KMS-11 (cell line): Measurements from ENCODE around the gene MPIG6B.

Experiments
- H2AFZ ChIP-seq: fragments of 200-600 bp; sonication (generic); 2 replicates; pipeline ENCODE4 v1.6.1; 2016; ENCODE audit warnings: antibody characterized with exemption, mixed run types, low read depth
- H3K27ac ChIP-seq: fragments of 200-600 bp; sonication (generic); 2 replicates; pipeline ENCODE4 v1.6.1; 2016; ENCODE audit warnings: mild to moderate bottlenecking, mixed run types
- H3K27me3 ChIP-seq: fragments of 200-600 bp; sonication (generic); 2 replicates; pipeline ENCODE4 v1.6.1; 2017; ENCODE audit warnings: mild to moderate bottlenecking, low read depth, mixed run types, moderate library complexity; ENCODE audit not compliant: insufficient read depth
- H3K36me3 ChIP-seq: fragments of 200-600 bp; sonication (generic); 2 replicates; pipeline ENCODE4 v1.6.1; 2017; ENCODE audit warnings: mild to moderate bottlenecking, mixed run types; ENCODE audit not compliant: insufficient read depth
- H3K4me1 ChIP-seq: fragments of 200-600 bp; sonication (generic); 2 replicates; pipeline ENCODE4 v1.6.1; 2016; ENCODE audit warnings: mild to moderate bottlenecking, low read depth, mixed run types; ENCODE audit not compliant: poor library complexity, severe bottlenecking
- H3K4me2 ChIP-seq: fragments of 200-600 bp; sonication (generic); 2 replicates; pipeline ENCODE4 v1.7.0; 2016; ENCODE audit warnings: mild to moderate bottlenecking, mixed run types
- H3K4me3 ChIP-seq: fragments of 200-600 bp; sonication (generic); IDR thresholded peaks from 2 replicates; pipeline ENCODE4 v1.6.1; 2017; ENCODE audit warnings: low read depth, low read length, mixed read lengths; ENCODE audit not compliant: insufficient read depth
- H3K79me2 ChIP-seq: fragments of 200-600 bp; sonication (generic); 2 replicates; pipeline ENCODE4 v1.6.1; 2016; ENCODE audit warnings: low read depth, mixed run types; ENCODE audit not compliant: insufficient read depth
- H3K9ac ChIP-seq: fragments of 200-600 bp; sonication (generic); 2 replicates; pipeline ENCODE4 v1.6.1; 2016; ENCODE audit warnings: mild to moderate bottlenecking, mixed run types
- H4K20me1 ChIP-seq: fragments of 200-600 bp; sonication (generic); 2 replicates; pipeline ENCODE4 v1.6.1; 2016; ENCODE audit warnings: mild to moderate bottlenecking, mixed run types; ENCODE audit not compliant: insufficient read depth
- TF ChIP-seq, protein P1 (sequence below): fragments of 200-600 bp; sonication (generic); conservative IDR thresholded peaks from 2 replicates; pipeline ENCODE4 v1.6.1; 2017; ENCODE audit warnings: low read depth, mild to moderate bottlenecking, antibody characterized with exemption, low read length, moderate library complexity, mixed read lengths

Gene MPIG6B

DNA sequence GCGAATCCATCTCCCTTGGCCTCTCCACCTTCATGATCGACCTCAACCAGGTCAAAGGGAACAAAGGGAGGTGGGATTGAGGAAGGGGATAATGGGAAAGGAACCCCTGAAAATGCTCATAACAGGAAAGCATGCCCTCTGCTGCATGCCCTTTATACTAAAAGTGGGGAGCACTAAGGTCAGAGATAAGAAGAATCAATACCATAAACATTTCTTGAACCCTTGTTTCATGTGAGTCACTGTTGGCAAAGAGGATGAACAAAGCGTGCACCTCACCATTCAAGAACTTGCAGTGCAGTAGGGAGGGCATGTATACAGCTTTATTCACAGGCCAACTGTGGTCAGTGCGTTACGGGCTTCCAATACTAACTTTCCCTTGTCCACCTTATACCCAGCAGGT, 37.6 kb downstream of the MPIG6B start:
- H3K4me1 ChIP-seq = peaks cover 14% of the 10 kb centered on the region
- H3K9ac ChIP-seq = no peak overlapping the region
- H3K4me2 ChIP-seq = no peak overlapping the region
- H4K20me1 ChIP-seq = no peaks in the 10 kb centered on the region
- no peaks in the 10 kb centered on the region for H3K36me3 ChIP-seq
- no peaks in the 10 kb centered on the region for H3K79me2 ChIP-seq
- H3K4me3 ChIP-seq = no peak overlapping the region
- H2AFZ ChIP-seq = no peak overlapping the region
- H3K27ac ChIP-seq = no peak overlapping the region
- TF ChIP-seq, protein P1, sequence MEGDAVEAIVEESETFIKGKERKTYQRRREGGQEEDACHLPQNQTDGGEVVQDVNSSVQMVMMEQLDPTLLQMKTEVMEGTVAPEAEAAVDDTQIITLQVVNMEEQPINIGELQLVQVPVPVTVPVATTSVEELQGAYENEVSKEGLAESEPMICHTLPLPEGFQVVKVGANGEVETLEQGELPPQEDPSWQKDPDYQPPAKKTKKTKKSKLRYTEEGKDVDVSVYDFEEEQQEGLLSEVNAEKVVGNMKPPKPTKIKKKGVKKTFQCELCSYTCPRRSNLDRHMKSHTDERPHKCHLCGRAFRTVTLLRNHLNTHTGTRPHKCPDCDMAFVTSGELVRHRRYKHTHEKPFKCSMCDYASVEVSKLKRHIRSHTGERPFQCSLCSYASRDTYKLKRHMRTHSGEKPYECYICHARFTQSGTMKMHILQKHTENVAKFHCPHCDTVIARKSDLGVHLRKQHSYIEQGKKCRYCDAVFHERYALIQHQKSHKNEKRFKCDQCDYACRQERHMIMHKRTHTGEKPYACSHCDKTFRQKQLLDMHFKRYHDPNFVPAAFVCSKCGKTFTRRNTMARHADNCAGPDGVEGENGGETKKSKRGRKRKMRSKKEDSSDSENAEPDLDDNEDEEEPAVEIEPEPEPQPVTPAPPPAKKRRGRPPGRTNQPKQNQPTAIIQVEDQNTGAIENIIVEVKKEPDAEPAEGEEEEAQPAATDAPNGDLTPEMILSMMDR = no peak
- H3K27me3 ChIP-seq = no peaks in the 10 kb centered on the region

DNA sequence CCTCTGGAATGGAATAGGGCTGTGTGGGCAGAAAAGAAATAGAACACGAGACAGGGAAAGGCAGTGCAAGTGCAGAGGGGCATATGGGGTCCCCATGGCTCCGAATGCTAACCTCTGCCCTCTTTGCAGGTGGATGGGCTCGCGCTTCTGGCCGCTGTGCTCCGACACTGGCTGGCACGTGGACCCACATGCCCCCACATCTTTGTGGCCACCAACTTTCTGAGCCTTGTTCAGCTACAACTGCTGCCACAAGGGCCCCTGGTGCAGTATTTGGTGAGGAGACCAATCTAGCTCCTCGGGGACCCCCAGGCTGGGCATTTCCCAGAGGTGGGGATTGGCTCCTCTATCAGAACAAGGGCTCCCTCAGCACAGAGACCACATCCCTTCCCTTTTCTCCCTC, 38.2 kb downstream of the MPIG6B start:
- H3K4me3 ChIP-seq = no peak overlapping the region
- H3K27me3 ChIP-seq = no peaks in the 10 kb centered on the region
- H3K79me2 ChIP-seq = no peaks in the 10 kb centered on the region
- H3K27ac ChIP-seq = no peak overlapping the region
- H4K20me1 ChIP-seq = no peaks in the 10 kb centered on the region
- no peaks in the 10 kb centered on the region for H3K36me3 ChIP-seq
- H3K4me1 ChIP-seq = peaks cover 14% of the 10 kb centered on the region
- TF ChIP-seq, protein P1 = no peak
- H2AFZ ChIP-seq = no peak overlapping the region
- H3K9ac ChIP-seq = no peak overlapping the region
- no peak overlapping the region for H3K4me2 ChIP-seq

DNA sequence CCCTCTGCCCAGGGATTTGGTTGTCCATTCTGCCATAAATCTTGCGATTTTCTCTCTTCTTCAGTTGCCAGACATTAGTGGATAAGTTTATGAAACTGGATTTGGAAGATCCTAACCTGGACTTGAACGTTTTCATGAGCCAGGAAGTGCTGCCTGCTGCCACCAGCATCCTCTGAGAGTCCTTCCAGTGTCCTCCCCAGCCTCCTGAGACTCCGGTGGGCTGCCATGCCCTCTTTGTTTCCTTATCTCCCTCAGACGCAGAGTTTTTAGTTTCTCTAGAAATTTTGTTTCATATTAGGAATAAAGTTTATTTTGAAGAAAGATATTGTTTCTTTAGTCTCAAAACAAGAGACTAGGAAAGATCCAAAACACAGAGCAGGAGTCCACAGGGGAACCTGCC, 39.2 kb downstream of the MPIG6B start, which contains the start of gene SAPCD1:
Gene SAPCD1 (plus strand): TSS at position 301 of the 400 bp plus-strand sequence. CDS start 399 bp downstream, outside the sequence.
- no peaks in the 10 kb centered on the region for H3K27me3 ChIP-seq

DNA sequence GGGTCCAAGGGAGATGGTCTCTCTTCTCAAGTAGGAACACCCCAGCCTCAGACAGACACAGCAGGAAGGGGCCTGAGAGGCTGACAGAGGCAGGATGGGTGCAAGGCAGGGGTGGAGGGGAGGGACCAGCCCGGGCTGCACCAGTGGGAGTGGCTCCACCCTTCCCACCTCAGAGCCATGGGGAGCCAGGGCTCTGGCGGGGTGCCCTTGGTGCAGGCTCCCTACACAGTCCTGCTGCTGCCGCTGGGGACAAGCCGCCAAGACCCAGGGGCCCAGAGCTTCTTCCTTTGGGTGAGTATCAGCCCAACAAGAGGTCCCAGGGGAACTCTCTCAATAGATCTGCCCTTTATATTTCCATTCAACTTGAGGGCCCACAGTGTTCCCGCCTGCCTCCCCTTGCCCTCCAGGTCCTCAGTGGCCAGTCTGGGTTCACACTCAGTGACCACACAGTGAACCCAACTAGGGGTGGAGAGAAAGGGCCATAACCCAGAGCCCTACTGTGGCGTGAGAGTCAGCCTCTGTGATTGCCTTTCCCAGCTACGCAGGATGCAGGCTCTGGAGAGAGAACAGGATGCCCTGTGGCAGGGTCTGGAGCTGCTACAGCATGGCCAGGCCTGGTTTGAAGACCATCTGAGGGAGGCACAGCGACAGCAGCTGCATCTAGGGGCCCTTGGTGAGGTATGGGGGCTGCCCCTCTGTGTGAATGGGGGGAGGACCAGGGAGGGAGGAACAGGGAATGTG, 39.9 kb downstream of the MPIG6B start:
- H3K27ac ChIP-seq = no peak overlapping the region
- TF ChIP-seq, protein P1 = no peak
- no peaks in the 10 kb centered on the region for H3K79me2 ChIP-seq
- H3K36me3 ChIP-seq = no peaks in the 10 kb centered on the region
- no peak overlapping the region for H3K4me2 ChIP-seq
- no peaks in the 10 kb centered on the region for H3K27me3 ChIP-seq
- no peak overlapping the region for H3K4me3 ChIP-seq
- no peak overlapping the region for H3K9ac ChIP-seq
- H2AFZ ChIP-seq = no peak overlapping the region
- H3K4me1 ChIP-seq = peaks cover 14% of the 10 kb centered on the region
- H4K20me1 ChIP-seq = no peaks in the 10 kb centered on the region

More for the DNA sequence above, 39.2 kb downstream of the MPIG6B start, which contains the start of gene SAPCD1:
- Histone ChIP-seq H3K4me2 (no peak within 1 kb of the TSS), H3K4me3 (no peak within 1 kb of the TSS), H3K9ac (no peak within 1 kb of the TSS), H3K27ac (no peak within 1 kb of the TSS), H2AFZ (no peak within 1 kb of the TSS), H3K79me2 (no peaks in the 10 kb centered on the region), H3K36me3 (no peaks in the 10 kb centered on the region), H3K4me1 (peaks cover 14% of the 10 kb centered on the region), H4K20me1 (no peaks in the 10 kb centered on the region)
- TF ChIP-seq, protein P1 = no peak
